HEK293 (cell line): ENCODE results near the gene SPIN2A.

ENCODE experiments used
- AEBP2 ChIP-seq: fragments of 450-650 bp; formaldehyde crosslinking; IDR thresholded peaks from 2 replicates; pipeline ENCODE4 v1.5.1; 2016; ENCODE audit warnings: missing biosample characterization, missing genetic modification characterization, borderline replicate concordance
- GFI1B ChIP-seq: fragments of 450-650 bp; formaldehyde crosslinking; IDR thresholded peaks from 2 replicates; pipeline ENCODE4 v1.5.1; 2016; ENCODE audit warnings: missing biosample characterization, missing genetic modification characterization
- KLF9 ChIP-seq: fragments of 450-650 bp; formaldehyde crosslinking; IDR thresholded peaks from 2 replicates; pipeline ENCODE4 v1.5.1; 2016; ENCODE audit warnings: missing biosample characterization, missing genetic modification characterization, low read depth
- YY1 ChIP-seq: fragments of 450-650 bp; formaldehyde crosslinking; IDR thresholded peaks from 2 replicates; pipeline ENCODE4 v1.5.1; 2018; ENCODE audit warnings: missing biosample characterization, missing genetic modification characterization
- ZBTB10 ChIP-seq: fragments of 450-650 bp; formaldehyde crosslinking; IDR thresholded peaks from 2 replicates; pipeline ENCODE4 v1.5.1; 2016; ENCODE audit warnings: missing biosample characterization, missing genetic modification characterization
- ZNF404 ChIP-seq: fragments of 450-650 bp; formaldehyde crosslinking; IDR thresholded peaks from 2 replicates; pipeline ENCODE4 v1.5.1; 2017; ENCODE audit warnings: missing biosample characterization, missing genetic modification characterization
- ZNF449 ChIP-seq: fragments of 450-650 bp; formaldehyde crosslinking; IDR thresholded peaks from 2 replicates; pipeline ENCODE4 v1.5.1; 2017; ENCODE audit warnings: missing biosample characterization, mild to moderate bottlenecking, missing genetic modification characterization, moderate library complexity
- ZNF785 ChIP-seq: fragments of 450-650 bp; formaldehyde crosslinking; IDR thresholded peaks from 2 replicates; pipeline ENCODE4 v1.5.1; 2016; ENCODE audit warnings: missing biosample characterization, missing genetic modification characterization
- TF ChIP-seq, protein P1 (sequence below): fragments of 450-650 bp; formaldehyde crosslinking; IDR thresholded peaks from 2 replicates; pipeline ENCODE4 v1.5.1; 2016; ENCODE audit warnings: missing biosample characterization, missing genetic modification characterization
- TF ChIP-seq, protein P2 (sequence below): fragments of 450-650 bp; formaldehyde crosslinking; IDR thresholded peaks from 2 replicates; pipeline ENCODE4 v1.5.1; 2016; ENCODE audit warnings: missing biosample characterization, missing genetic modification characterization
- TF ChIP-seq, protein P3 (sequence below): fragments of 450-650 bp; formaldehyde crosslinking; IDR thresholded peaks from 2 replicates; pipeline ENCODE4 v1.5.1; 2016; ENCODE audit warnings: missing biosample characterization, missing genetic modification characterization

GRCh38 chrX:57134702-57135101 is 2.5 kb downstream of the SPIN2A start:
- no peak for TF ChIP-seq ZBTB10 (tag by site-specific recombination)
- no peak for TF ChIP-seq ZNF449 (tag by site-specific recombination)
- TF ChIP-seq AEBP2 (tag by site-specific recombination), result no peak
- no peak for TF ChIP-seq YY1 (tag by site-specific recombination)
- no peak for TF ChIP-seq ZNF785
- TF ChIP-seq, protein P1, sequence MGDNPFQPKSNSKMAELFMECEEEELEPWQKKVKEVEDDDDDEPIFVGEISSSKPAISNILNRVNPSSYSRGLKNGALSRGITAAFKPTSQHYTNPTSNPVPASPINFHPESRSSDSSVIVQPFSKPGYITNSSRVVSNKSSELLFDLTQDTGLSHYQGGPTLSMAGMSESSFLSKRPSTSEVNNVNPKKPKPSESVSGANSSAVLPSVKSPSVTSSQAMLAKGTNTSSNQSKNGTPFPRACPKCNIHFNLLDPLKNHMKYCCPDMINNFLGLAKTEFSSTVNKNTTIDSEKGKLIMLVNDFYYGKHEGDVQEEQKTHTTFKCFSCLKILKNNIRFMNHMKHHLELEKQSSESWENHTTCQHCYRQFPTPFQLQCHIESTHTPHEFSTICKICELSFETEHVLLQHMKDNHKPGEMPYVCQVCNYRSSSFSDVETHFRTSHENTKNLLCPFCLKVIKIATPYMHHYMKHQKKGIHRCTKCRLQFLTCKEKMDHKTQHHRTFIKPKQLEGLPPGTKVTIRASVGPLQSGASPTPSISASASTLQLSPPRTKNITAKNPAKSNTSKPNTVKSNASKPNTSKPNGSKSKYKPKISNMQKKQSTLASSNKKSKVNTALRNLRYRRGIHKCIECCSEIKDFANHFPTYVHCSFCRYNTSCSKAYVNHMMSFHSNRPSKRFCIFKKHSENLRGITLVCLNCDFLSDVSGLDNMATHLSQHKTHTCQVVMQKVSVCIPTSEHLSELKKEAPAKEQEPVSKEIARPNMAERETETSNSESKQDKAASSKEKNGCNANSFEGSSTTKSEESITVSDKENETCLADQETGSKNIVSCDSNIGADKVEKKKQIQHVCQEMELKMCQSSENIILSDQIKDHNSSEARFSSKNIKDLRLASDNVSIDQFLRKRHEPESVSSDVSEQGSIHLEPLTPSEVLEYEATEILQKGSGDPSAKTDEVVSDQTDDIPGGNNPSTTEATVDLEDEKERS (tag by site-specific recombination), result no peak
- TF ChIP-seq KLF9 (tag by site-specific recombination), result no peak
- TF ChIP-seq, protein P2, sequence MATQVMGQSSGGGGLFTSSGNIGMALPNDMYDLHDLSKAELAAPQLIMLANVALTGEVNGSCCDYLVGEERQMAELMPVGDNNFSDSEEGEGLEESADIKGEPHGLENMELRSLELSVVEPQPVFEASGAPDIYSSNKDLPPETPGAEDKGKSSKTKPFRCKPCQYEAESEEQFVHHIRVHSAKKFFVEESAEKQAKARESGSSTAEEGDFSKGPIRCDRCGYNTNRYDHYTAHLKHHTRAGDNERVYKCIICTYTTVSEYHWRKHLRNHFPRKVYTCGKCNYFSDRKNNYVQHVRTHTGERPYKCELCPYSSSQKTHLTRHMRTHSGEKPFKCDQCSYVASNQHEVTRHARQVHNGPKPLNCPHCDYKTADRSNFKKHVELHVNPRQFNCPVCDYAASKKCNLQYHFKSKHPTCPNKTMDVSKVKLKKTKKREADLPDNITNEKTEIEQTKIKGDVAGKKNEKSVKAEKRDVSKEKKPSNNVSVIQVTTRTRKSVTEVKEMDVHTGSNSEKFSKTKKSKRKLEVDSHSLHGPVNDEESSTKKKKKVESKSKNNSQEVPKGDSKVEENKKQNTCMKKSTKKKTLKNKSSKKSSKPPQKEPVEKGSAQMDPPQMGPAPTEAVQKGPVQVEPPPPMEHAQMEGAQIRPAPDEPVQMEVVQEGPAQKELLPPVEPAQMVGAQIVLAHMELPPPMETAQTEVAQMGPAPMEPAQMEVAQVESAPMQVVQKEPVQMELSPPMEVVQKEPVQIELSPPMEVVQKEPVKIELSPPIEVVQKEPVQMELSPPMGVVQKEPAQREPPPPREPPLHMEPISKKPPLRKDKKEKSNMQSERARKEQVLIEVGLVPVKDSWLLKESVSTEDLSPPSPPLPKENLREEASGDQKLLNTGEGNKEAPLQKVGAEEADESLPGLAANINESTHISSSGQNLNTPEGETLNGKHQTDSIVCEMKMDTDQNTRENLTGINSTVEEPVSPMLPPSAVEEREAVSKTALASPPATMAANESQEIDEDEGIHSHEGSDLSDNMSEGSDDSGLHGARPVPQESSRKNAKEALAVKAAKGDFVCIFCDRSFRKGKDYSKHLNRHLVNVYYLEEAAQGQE (tag by site-specific recombination), result no peak
- TF ChIP-seq, protein P3, sequence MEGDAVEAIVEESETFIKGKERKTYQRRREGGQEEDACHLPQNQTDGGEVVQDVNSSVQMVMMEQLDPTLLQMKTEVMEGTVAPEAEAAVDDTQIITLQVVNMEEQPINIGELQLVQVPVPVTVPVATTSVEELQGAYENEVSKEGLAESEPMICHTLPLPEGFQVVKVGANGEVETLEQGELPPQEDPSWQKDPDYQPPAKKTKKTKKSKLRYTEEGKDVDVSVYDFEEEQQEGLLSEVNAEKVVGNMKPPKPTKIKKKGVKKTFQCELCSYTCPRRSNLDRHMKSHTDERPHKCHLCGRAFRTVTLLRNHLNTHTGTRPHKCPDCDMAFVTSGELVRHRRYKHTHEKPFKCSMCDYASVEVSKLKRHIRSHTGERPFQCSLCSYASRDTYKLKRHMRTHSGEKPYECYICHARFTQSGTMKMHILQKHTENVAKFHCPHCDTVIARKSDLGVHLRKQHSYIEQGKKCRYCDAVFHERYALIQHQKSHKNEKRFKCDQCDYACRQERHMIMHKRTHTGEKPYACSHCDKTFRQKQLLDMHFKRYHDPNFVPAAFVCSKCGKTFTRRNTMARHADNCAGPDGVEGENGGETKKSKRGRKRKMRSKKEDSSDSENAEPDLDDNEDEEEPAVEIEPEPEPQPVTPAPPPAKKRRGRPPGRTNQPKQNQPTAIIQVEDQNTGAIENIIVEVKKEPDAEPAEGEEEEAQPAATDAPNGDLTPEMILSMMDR (tag by site-specific recombination), result no peak
- TF ChIP-seq ZNF404, result no peak
- TF ChIP-seq GFI1B, result no peak
